Neutrophil (primary cell): Measurements from ENCODE around the gene GVQW3.
"Not testable (repeated sequence)": the region's sequence is repeated elsewhere in the genome, so short reads cannot be mapped to it uniquely, and the experiment has no call there.

Experiments
- H3K27ac ChIP-seq: fragments of 200-600 bp; sonication (generic); 2 replicates; pipeline ENCODE4 v1.5.1; 2016; ENCODE audit warnings: mild to moderate bottlenecking, moderate library complexity
- H3K27me3 ChIP-seq: fragments of 200-600 bp; sonication (generic); 2 replicates; pipeline ENCODE4 v1.6.0; 2016; ENCODE audit warnings: mild to moderate bottlenecking
- H3K36me3 ChIP-seq: fragments of 200-600 bp; sonication (generic); 2 replicates; pipeline ENCODE4 v1.5.1; 2017
- H3K4me1 ChIP-seq, 2 experiments: fragments of 200-600 bp in 1 of 2; sonication (generic) in 1 of 2; 1 replicate in 1 of 2; 2 replicates in 1 of 2; pipeline versions ENCODE4 v1.5.1 to v1.6.1; 2013 to 2016; ENCODE audit warnings: low read depth in 1 of 2, low read length in 1 of 2, mild to moderate bottlenecking in 1 of 2, moderate library complexity in 1 of 2; ENCODE audit not compliant: control insufficient read depth in 1 of 2, insufficient read depth in 1 of 2
- H3K4me3 ChIP-seq, 2 experiments: fragments of 200-600 bp in 1 of 2; sonication (generic) in 1 of 2; 1 replicate in 1 of 2; 2 replicates in 1 of 2; pipeline ENCODE4 v1.5.1; 2013 to 2016; ENCODE audit warnings: low read depth in 1 of 2, low read length in 1 of 2, mild to moderate bottlenecking in 1 of 2, moderate library complexity in 1 of 2
- H3K9me3 ChIP-seq: fragments of 200-600 bp; sonication (generic); 2 replicates; pipeline ENCODE4 v1.5.1; 2016
- TF ChIP-seq, protein P1 (sequence below): fragments of 200-600 bp; sonication (generic); IDR thresholded peaks from 2 replicates; pipeline ENCODE4 v1.5.1; 2016; ENCODE audit warnings: antibody characterized with exemption

GVQW3 gene

DNA sequence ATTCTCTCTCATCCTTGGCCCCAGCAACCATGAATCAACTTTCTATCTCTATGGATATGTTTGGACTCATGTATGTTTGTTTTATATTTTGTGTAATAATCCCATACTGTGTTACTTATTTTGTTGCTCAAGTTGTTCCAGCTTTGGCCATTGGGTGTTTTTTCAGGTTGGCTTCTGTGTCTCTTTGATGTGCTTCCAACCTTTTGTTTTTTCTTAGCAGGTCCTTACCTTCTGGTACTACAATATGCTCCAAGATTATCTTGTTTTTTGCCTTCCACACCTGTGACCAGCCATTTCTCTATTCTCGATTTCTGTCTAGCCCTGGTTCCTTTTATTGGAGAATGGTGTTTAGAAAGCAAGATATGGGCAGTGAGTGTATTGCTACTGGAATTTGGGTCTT is 14.2 kb downstream of the GVQW3 start:
- H3K4me3 ChIP-seq: no peak overlapping the region
- H3K27me3 ChIP-seq: peaks cover 13% of the 10 kb centered on the region
- H3K4me1 ChIP-seq: no peaks in the 10 kb centered on the region
- no peaks in the 10 kb centered on the region for H3K9me3 ChIP-seq
- TF ChIP-seq, protein P1, sequence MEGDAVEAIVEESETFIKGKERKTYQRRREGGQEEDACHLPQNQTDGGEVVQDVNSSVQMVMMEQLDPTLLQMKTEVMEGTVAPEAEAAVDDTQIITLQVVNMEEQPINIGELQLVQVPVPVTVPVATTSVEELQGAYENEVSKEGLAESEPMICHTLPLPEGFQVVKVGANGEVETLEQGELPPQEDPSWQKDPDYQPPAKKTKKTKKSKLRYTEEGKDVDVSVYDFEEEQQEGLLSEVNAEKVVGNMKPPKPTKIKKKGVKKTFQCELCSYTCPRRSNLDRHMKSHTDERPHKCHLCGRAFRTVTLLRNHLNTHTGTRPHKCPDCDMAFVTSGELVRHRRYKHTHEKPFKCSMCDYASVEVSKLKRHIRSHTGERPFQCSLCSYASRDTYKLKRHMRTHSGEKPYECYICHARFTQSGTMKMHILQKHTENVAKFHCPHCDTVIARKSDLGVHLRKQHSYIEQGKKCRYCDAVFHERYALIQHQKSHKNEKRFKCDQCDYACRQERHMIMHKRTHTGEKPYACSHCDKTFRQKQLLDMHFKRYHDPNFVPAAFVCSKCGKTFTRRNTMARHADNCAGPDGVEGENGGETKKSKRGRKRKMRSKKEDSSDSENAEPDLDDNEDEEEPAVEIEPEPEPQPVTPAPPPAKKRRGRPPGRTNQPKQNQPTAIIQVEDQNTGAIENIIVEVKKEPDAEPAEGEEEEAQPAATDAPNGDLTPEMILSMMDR: no peak
- H3K27ac ChIP-seq: no peak overlapping the region
- no peaks in the 10 kb centered on the region for H3K36me3 ChIP-seq

DNA sequence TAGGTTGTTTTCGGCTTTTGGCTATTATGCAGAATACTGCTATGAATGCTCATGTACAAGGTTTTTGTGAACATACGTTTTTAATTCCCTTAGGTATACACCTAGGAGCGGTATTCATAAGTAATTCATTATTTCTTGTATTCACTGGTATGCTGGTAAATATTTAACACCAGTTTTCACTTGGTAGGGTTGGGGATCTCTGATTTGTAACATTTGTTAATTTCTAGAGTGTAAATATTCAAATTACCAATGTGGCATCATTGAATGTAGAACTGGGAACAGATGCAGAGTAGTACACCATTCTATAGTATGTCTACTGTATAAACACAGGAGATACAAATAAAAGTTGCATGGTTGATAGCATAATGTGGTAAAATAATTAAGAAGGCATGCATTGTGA is 16.3 kb downstream of the GVQW3 start:
- no peaks in the 10 kb centered on the region for H3K9me3 ChIP-seq
- no peaks in the 10 kb centered on the region for H3K36me3 ChIP-seq
- TF ChIP-seq, protein P1: no peak
- no peaks in the 10 kb centered on the region for H3K4me1 ChIP-seq
- peaks cover 5% of the 10 kb centered on the region for H3K27me3 ChIP-seq
- no peak overlapping the region for H3K27ac ChIP-seq
- no peak overlapping the region for H3K4me3 ChIP-seq

DNA sequence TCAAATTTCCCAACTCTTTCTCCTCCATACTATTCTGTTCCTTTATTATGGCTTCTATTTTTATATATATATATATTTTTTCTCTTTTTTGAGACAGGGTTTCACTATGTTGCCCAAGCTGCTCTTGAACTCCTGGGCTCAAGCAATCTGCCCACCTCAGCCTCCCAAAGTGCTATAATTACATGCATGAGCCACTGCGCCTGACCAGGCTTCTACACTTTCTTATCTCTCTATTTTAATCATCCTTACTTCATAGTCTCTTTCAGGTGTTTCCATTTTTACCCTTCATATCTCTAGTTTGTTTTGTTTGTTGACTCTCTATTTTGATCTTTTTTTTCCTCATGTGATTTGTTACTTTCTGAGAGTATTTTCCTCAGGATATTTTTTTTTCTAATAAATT is 19.8 kb downstream of the GVQW3 start:
- H3K27me3 ChIP-seq: peaks cover 5% of the 10 kb centered on the region
- no peak overlapping the region for H3K27ac ChIP-seq
- H3K36me3 ChIP-seq: no peaks in the 10 kb centered on the region
- H3K4me3 ChIP-seq: no peak overlapping the region
- TF ChIP-seq, protein P1: no peak
- H3K4me1 ChIP-seq: no peaks in the 10 kb centered on the region
- no peaks in the 10 kb centered on the region for H3K9me3 ChIP-seq

DNA sequence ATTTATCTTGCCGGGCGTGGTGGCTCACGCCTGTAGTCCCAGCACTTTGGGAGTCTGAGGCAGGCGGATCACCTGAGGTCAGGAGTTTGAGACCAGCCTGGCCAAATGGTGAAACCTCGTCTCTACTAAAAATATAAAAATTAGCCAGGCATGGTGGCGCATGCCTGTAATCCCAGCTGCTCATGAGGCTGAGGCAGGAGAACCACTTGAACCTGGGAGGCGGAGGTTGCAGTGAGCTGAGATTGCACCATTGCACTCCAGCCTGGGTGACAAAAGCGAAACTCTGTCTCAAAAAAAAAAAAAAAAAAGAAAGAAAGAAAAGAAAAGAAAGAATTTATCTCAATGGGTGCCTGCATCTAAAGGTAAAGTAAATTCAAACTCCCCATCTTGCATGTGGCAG is 20.4 kb downstream of the GVQW3 start:
- H3K4me1 ChIP-seq, H3K27ac ChIP-seq, H3K9me3 ChIP-seq, H3K27me3 ChIP-seq, H3K4me3 ChIP-seq, H3K36me3 ChIP-seq: not testable (repeated sequence)

DNA sequence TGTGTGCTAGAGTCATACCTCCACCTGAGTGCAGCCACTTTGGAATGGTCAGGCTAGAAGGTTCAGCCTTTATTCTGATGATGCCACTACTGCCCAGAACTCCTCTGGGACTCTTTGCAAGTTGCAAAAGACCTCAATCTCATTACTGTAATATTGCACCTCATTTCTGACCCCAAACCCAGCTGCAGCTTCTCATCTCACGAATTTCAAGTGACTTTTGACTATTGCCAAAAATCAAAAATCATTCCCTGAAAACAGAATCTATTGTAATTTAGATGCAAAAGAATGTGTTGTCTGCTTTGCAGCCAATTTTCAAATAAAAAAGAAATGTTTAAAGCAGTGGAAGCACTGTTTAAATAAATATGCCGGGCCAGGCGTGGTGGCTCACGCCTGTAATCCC is 25.2 kb downstream of the GVQW3 start:
- H3K9me3 ChIP-seq: no peaks in the 10 kb centered on the region
- H3K36me3 ChIP-seq: no peaks in the 10 kb centered on the region
- no peaks in the 10 kb centered on the region for H3K4me1 ChIP-seq
- TF ChIP-seq, protein P1: no peak
- H3K4me3 ChIP-seq: no peak overlapping the region
- H3K27ac ChIP-seq: no peak overlapping the region
- H3K27me3 ChIP-seq: peaks cover 5% of the 10 kb centered on the region

DNA sequence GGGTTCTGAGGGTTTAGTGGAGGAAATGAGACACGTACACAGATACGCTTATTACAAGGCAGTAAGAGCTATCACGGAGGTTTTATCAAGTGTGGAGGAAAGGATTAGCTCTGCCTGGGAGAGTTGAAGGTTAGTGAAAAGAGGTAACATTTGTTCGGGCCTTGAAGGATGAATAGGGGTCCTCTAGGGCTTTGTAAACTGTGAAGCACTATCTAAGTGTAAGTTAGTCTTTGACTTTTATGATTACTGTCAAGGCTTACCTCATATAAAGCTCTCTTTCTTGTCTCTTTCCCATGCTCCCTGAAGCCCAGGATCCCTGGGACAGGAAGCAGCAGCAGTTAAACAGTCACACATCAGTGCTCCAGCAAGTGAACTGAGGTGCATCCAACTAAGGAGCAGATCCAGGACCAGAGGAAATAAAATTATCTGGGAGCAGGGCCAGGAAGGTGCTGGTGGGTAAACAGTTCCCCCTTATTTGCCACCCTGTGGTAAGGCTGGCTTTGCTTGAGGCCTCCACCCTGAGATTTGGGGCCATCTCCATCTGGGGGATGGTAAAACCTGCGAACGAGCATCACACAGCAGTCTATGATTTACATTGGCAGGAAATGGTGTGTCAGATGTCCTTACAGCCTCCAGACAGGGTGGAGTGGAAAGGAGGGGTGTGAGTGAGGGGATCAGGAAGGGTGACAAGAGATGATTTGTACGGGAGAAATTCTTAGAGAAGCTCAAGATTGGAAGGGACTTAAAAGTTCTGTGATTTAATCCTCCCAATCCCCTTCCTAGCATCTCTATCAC is 27.2 kb downstream of the GVQW3 start:
- Histone ChIP-seq H3K27ac (no peak overlapping the region), H3K4me1 (no peaks in the 10 kb centered on the region), H3K9me3 (no peaks in the 10 kb centered on the region), H3K36me3 (no peaks in the 10 kb centered on the region), H3K27me3 (peaks cover 9% of the 10 kb centered on the region), H3K4me3 (no peak overlapping the region)
- TF ChIP-seq, protein P1: no peak
